Nephron progenitor cell (in vitro differentiated cells): ENCODE data around the gene TLR9.
A peak's percentile ranks its signal among the peaks of the same experiment; 100 is the strongest.

Experiments
- DNase-seq: peaks from one replicate; pipeline ENCODE4 v3.0.0; 2021
- H3K27ac Mint-ChIP-seq: 2 replicates; pipeline ENCODE4 v1.8.0; 2021; ENCODE audit warnings: mild to moderate bottlenecking, moderate library complexity, mixed read lengths
- H3K27me3 Mint-ChIP-seq: 2 replicates; pipeline ENCODE4 v1.8.0; 2021; ENCODE audit warnings: mild to moderate bottlenecking, low read depth, mixed read lengths; ENCODE audit not compliant: poor library complexity
- H3K36me3 Mint-ChIP-seq: 2 replicates; pipeline ENCODE4 v1.8.0; 2021; ENCODE audit warnings: low read depth, mixed read lengths
- H3K4me1 Mint-ChIP-seq: 2 replicates; pipeline ENCODE4 v1.8.0; 2021; ENCODE audit warnings: mixed read lengths
- H3K4me3 Mint-ChIP-seq: 2 replicates; pipeline ENCODE4 v1.8.0; 2021; ENCODE audit warnings: mild to moderate bottlenecking, moderate library complexity, mixed read lengths
- H3K9me3 Mint-ChIP-seq: 2 replicates; pipeline ENCODE4 v1.8.0; 2021; ENCODE audit warnings: mild to moderate bottlenecking, moderate library complexity, mixed read lengths
- TF ChIP-seq, protein P1 (sequence below): fragments of 200-600 bp; sonication (generic); IDR thresholded peaks from 2 replicates; pipeline ENCODE4 v1.5.0; 2021; ENCODE audit warnings: antibody characterized with exemption

TLR9 gene

DNA sequence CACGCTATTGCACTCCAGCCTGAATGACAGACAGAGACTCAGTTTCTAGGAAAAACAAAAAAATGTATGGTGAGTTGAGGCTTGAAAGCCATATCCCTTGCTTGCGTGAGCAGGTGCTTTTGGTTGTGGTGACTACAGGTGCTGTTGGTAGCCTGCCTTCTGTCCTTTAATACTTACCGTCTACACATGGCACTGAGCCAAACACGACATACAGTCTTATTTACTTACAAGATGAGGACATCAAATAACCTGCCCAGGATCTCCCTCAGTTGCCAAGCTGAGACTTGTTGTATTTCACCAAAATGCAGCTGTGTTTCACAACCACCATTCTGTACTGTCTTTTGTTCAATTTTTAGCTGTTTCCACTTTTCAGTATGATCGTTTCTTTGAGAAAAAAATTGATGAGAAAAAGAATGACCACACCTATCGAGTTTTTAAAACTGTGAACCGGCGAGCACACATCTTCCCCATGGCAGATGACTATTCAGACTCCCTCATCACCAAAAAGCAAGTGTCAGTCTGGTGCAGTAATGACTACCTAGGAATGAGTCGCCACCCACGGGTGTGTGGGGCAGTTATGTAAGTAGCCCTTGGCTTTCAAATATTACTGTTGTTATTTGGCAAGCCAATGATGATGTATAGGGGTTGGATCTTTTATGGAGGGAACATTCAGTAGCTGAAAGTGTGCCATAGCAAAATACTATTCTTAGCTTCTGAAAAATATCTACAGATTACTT is 20.9 kb downstream of the TLR9 start:
- no peak overlapping the region for H3K27ac Mint-ChIP-seq
- no peak overlapping the region for H3K4me3 Mint-ChIP-seq
- no peak for DNase-seq
- peaks cover 92% of the 10 kb centered on the region for H3K36me3 Mint-ChIP-seq
- TF ChIP-seq, protein P1, sequence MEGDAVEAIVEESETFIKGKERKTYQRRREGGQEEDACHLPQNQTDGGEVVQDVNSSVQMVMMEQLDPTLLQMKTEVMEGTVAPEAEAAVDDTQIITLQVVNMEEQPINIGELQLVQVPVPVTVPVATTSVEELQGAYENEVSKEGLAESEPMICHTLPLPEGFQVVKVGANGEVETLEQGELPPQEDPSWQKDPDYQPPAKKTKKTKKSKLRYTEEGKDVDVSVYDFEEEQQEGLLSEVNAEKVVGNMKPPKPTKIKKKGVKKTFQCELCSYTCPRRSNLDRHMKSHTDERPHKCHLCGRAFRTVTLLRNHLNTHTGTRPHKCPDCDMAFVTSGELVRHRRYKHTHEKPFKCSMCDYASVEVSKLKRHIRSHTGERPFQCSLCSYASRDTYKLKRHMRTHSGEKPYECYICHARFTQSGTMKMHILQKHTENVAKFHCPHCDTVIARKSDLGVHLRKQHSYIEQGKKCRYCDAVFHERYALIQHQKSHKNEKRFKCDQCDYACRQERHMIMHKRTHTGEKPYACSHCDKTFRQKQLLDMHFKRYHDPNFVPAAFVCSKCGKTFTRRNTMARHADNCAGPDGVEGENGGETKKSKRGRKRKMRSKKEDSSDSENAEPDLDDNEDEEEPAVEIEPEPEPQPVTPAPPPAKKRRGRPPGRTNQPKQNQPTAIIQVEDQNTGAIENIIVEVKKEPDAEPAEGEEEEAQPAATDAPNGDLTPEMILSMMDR = no peak
- H3K9me3 Mint-ChIP-seq = no peaks in the 10 kb centered on the region
- H3K4me1 Mint-ChIP-seq = peaks cover 9% of the 10 kb centered on the region
- H3K27me3 Mint-ChIP-seq = no peaks in the 10 kb centered on the region

DNA sequence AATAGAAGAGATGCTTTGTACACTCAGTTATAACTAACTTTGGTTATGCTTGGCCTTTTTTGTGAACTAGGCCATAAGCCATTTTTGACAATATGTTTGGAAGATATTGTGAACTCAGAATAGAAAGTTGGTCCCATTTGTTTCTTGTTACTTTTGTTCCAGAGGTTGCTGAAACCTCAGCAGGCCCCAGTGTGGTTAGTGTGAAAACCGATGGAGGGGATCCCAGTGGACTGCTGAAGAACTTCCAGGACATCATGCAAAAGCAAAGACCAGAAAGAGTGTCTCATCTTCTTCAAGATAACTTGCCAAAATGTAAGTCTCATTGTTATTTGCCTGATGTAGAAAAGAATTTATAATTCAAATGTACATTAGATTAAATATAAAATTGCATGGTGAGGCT is 21.7 kb downstream of the TLR9 start:
- Mint-ChIP-seq H3K4me1 (peaks cover 17% of the 10 kb centered on the region), H3K36me3 (peaks cover 93% of the 10 kb centered on the region), H3K4me3 (no peak overlapping the region), H3K27ac (no peak overlapping the region), H3K9me3 (no peaks in the 10 kb centered on the region), H3K27me3 (no peaks in the 10 kb centered on the region)
- TF ChIP-seq, protein P1 = no peak
- no peak for DNase-seq

DNA sequence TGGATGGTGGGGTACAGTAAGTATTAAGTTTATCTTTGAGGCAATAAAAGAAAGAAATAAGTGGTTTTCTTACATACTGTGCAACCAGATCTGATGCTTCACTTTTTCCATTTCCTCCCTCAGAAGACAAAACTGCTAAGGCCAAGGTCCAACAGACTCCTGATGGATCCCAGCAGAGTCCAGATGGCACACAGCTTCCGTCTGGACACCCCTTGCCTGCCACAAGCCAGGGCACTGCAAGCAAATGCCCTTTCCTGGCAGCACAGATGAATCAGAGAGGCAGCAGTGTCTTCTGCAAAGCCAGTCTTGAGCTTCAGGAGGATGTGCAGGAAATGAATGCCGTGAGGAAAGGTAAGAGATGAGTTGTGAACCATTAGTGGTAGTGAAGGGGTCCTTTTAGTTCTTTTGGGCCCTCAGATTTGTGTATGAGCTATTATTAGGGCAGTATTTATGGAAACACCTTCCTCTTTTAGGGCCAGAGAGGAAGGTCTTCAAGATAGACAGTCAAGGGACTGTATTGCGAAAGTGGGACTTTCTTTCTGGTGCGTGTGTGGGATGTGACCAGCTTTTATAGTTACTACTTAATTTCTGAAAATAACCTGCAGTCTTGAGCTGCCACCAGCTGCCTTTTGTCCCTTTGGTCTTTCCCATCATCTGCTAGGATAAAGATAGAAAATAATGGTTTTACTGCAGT is 22.9 kb downstream of the TLR9 start:
- no peaks in the 10 kb centered on the region for H3K9me3 Mint-ChIP-seq
- peaks cover 81% of the 10 kb centered on the region for H3K36me3 Mint-ChIP-seq
- H3K4me1 Mint-ChIP-seq = peaks cover 25% of the 10 kb centered on the region
- no peak for DNase-seq
- H3K4me3 Mint-ChIP-seq = no peak overlapping the region
- H3K27me3 Mint-ChIP-seq = peaks cover 4% of the 10 kb centered on the region
- H3K27ac Mint-ChIP-seq = no peak overlapping the region
- TF ChIP-seq, protein P1 = no peak

DNA sequence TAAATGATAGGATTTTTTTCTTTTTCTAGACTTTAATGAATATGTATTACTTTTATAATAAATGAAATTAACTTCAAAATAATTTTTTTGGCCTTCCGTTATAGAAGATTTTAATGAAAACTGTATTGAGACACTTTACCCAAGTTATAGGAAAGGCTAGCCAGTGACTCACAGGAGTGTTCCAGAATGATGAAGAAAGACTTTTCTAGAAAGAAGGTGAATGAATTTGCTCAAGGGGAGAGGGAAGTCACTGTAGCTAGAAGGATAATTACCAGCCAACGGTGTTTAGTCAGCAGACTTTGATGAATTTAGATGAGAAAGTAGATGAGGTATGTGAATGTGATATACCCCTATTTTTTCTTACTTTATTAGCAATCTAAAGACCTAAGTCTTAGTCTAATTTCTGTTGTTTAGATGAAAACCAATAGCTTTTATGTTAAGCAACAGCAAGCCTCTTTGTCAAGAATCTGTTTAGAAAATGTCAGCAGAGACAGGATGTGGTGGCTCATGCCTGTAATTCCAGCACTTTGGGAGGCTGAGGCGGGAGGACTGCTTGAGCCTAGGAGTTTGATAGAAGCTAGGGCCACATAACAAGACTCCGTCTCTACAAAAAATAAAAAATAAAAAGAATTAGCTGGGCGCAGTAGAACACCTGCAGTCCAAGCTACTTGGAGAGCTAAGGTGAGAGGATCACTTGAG is 24.3 kb downstream of the TLR9 start:
- H3K4me1 Mint-ChIP-seq = peaks cover 28% of the 10 kb centered on the region
- H3K27me3 Mint-ChIP-seq = peaks cover 6% of the 10 kb centered on the region
- TF ChIP-seq, protein P1 = no peak
- H3K9me3 Mint-ChIP-seq = no peaks in the 10 kb centered on the region
- no peak for DNase-seq
- no peak overlapping the region for H3K27ac Mint-ChIP-seq
- no peak overlapping the region for H3K4me3 Mint-ChIP-seq
- H3K36me3 Mint-ChIP-seq = peaks cover 67% of the 10 kb centered on the region

DNA sequence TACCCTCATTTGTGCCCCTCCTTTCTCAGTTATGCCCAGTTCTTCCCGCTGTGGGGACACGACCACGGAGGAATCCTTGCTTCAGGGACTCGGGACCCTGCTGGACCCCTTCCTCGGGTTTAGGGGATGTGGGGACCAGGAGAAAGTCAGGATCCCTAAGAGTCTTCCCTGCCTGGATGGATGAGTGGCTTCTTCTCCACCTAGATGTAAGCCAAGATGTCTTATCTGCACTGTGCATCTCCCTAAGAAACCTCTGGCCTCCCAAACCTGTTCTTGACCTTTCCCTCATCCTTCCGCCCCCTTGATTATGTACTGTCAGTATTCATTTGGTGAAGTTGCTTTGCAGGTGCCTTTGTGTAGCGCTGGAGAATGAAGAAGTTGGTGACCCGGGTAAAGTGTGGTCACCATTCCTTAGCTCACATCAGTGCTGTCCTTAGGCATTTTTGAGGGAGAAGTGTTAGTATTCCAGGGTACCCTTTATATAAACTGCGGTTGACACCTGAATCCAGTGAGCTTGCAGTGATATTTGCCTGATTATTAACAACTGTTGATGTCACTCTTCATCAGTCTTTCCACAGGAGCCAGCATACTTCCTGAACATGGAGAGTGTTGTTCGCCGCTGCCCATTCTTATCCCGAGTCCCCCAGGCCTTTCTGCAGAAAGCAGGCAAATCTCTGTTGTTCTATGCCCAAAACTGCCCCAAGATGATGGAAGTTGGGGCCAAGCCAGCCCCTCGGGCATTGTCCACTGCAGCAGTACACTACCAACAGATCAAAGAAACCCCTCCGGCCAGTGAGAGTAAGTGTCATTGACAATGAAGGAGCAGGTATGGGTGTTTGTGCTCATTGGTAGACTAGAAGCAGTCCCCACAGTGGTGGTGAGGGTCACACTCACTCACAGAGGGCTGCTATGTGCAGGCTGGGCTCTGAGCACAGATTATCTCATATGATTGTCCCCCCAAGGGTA is 26.5 kb downstream of the TLR9 start:
- Mint-ChIP-seq H3K36me3 (peaks cover 45% of the 10 kb centered on the region), H3K4me1 (peaks cover 32% of the 10 kb centered on the region), H3K27me3 (peaks cover 6% of the 10 kb centered on the region), H3K4me3 (peak overlapping the region; percentile 99), H3K27ac (no peak overlapping the region), H3K9me3 (no peaks in the 10 kb centered on the region)
- no peak for DNase-seq
- TF ChIP-seq, protein P1 = no peak
